SK-N-SH (cell line): ENCODE data around the gene ZNRF1.

ENCODE experiments used
- CHD2 ChIP-seq: fragments of 150-350 bp; IDR thresholded peaks from 2 replicates; pipeline ENCODE4 v1.6.1; 2018; ENCODE audit warnings: low read length; ENCODE audit not compliant: partially characterized antibody
- GABPA ChIP-seq: IDR thresholded peaks from 2 replicates; pipeline ENCODE4 v1.4.0; 2012; ENCODE audit warnings: low read depth, mild to moderate bottlenecking
- MEF2A ChIP-seq: IDR thresholded peaks from 2 replicates; pipeline ENCODE4 v1.4.0; 2012; ENCODE audit warnings: low read depth, borderline replicate concordance
- MXI1 ChIP-seq: IDR thresholded peaks from 2 replicates; pipeline ENCODE4 v1.6.1; 2012; ENCODE audit warnings: mild to moderate bottlenecking, low read depth, low read length, improper control_type of control experiment
- POLR2AphosphoS5 ChIP-seq: IDR thresholded peaks from 2 replicates; pipeline ENCODE4 v1.6.1; 2012; ENCODE audit warnings: low read depth, low read length
- SIN3A ChIP-seq: IDR thresholded peaks from 2 replicates; pipeline ENCODE4 v1.6.1; 2012; ENCODE audit warnings: low read depth, mild to moderate bottlenecking, low read length, moderate library complexity, borderline replicate concordance
- SMC3 ChIP-seq: IDR thresholded peaks from 2 replicates; pipeline ENCODE4 v1.6.1; 2012; ENCODE audit warnings: low read depth, low read length, improper control_type of control experiment
- TAF1 ChIP-seq: IDR thresholded peaks from 2 replicates; pipeline ENCODE4 v1.6.1; 2012; ENCODE audit warnings: low read depth, mild to moderate bottlenecking, low read length, moderate library complexity, borderline replicate concordance
- TEAD4 ChIP-seq: IDR thresholded peaks from 2 replicates; pipeline ENCODE4 v1.4.0; 2012; ENCODE audit warnings: mild to moderate bottlenecking, borderline replicate concordance; ENCODE audit not compliant: insufficient read depth
- TF ChIP-seq, protein P1 (sequence below): fragments of 200-600 bp; sonication (generic); IDR thresholded peaks from 2 replicates; pipeline ENCODE4 v1.6.1; 2017; ENCODE audit warnings: antibody characterized with exemption, mild to moderate bottlenecking, moderate library complexity
- TF ChIP-seq, protein P2 (sequence below): IDR thresholded peaks from 2 replicates; pipeline ENCODE4; 2012
- TF ChIP-seq, protein P3 (sequence below): IDR thresholded peaks from 2 replicates; pipeline ENCODE4 v1.6.1; 2012; ENCODE audit warnings: mild to moderate bottlenecking, low read depth, low read length, moderate library complexity

DNA sequence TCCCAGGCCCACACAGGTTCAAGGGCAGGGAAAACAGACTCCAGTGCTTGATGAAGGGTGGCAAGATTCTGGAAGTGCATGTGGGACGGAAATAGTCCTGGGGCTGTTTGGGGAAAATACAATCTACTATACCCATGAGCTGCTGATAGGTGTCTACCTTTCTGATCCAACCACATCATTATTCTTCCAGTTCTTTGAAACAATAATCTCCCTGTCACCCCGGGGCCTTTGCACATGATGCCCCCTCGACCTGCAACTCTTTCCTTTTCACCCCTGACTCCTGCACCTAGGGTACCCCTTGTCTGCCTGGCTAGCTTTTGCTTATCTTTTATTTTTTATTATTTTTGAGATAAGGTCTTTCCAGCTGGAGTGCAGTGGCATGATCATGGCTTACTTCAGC is 72.8 kb downstream of the ZNRF1 start:
- TF ChIP-seq MEF2A (no peak), TAF1 (no peak), SIN3A (no peak), SMC3 (no peak), GABPA (no peak), CHD2 (no peak), MXI1 (no peak), POLR2AphosphoS5 (no peak), TEAD4 (no peak)
- TF ChIP-seq, protein P1, sequence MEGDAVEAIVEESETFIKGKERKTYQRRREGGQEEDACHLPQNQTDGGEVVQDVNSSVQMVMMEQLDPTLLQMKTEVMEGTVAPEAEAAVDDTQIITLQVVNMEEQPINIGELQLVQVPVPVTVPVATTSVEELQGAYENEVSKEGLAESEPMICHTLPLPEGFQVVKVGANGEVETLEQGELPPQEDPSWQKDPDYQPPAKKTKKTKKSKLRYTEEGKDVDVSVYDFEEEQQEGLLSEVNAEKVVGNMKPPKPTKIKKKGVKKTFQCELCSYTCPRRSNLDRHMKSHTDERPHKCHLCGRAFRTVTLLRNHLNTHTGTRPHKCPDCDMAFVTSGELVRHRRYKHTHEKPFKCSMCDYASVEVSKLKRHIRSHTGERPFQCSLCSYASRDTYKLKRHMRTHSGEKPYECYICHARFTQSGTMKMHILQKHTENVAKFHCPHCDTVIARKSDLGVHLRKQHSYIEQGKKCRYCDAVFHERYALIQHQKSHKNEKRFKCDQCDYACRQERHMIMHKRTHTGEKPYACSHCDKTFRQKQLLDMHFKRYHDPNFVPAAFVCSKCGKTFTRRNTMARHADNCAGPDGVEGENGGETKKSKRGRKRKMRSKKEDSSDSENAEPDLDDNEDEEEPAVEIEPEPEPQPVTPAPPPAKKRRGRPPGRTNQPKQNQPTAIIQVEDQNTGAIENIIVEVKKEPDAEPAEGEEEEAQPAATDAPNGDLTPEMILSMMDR, result no peak
- TF ChIP-seq, protein P2, sequence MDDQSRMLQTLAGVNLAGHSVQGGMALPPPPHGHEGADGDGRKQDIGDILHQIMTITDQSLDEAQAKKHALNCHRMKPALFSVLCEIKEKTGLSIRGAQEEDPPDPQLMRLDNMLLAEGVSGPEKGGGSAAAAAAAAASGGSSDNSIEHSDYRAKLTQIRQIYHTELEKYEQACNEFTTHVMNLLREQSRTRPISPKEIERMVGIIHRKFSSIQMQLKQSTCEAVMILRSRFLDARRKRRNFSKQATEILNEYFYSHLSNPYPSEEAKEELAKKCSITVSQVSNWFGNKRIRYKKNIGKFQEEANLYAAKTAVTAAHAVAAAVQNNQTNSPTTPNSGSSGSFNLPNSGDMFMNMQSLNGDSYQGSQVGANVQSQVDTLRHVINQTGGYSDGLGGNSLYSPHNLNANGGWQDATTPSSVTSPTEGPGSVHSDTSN, result no peak
- TF ChIP-seq, protein P3, sequence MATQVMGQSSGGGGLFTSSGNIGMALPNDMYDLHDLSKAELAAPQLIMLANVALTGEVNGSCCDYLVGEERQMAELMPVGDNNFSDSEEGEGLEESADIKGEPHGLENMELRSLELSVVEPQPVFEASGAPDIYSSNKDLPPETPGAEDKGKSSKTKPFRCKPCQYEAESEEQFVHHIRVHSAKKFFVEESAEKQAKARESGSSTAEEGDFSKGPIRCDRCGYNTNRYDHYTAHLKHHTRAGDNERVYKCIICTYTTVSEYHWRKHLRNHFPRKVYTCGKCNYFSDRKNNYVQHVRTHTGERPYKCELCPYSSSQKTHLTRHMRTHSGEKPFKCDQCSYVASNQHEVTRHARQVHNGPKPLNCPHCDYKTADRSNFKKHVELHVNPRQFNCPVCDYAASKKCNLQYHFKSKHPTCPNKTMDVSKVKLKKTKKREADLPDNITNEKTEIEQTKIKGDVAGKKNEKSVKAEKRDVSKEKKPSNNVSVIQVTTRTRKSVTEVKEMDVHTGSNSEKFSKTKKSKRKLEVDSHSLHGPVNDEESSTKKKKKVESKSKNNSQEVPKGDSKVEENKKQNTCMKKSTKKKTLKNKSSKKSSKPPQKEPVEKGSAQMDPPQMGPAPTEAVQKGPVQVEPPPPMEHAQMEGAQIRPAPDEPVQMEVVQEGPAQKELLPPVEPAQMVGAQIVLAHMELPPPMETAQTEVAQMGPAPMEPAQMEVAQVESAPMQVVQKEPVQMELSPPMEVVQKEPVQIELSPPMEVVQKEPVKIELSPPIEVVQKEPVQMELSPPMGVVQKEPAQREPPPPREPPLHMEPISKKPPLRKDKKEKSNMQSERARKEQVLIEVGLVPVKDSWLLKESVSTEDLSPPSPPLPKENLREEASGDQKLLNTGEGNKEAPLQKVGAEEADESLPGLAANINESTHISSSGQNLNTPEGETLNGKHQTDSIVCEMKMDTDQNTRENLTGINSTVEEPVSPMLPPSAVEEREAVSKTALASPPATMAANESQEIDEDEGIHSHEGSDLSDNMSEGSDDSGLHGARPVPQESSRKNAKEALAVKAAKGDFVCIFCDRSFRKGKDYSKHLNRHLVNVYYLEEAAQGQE, result no peak
